ENCODE data around the gene ABT1. TPM values are rescaled to one million over a fixed set of nuclear protein-coding genes. Genes with fewer than 3 reads are reported as not detected.

ABT1 gene
- polyA plus RNA-seq, 1 donor (not counting 4 experiments of a cell fraction or from before 2014, with no cell fraction given): 16.8 TPM

DNA sequence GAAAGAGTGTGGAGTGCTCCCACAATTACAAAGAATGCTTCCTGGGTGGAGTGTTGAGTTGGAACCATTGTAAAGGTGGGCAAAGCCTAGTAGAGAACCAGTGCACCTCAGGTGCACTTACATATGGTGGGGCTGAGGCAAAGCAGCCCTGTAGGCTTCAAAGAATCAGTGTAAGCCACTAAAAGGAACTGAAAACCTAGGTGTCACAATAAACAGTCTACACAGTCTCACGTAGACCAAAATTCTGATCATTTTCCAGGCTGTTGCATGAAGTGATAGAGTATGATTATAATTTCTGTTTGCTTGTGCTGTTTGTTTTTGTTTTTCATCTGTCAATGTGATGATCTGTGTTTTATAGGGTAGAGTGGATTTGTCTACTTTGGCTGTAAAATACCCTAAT, 2.8 kb downstream of the ABT1 start:
- no peak overlapping the region for H3K27ac ChIP-seq (ENCODE audit: control insufficient read depth, insufficient read depth, low read length)
- no peaks in the 10 kb centered on the region for H3K9me1 ChIP-seq (ENCODE audit: control insufficient read depth, extremely low read depth, insufficient read depth, low read length)
- dilution Hi-C loops (cut with MboI; ENCODE audit: extremely low pct_ligation_motif_present, low sequenced_read_pairs): no loop called here
- TF ChIP-seq, protein P1, sequence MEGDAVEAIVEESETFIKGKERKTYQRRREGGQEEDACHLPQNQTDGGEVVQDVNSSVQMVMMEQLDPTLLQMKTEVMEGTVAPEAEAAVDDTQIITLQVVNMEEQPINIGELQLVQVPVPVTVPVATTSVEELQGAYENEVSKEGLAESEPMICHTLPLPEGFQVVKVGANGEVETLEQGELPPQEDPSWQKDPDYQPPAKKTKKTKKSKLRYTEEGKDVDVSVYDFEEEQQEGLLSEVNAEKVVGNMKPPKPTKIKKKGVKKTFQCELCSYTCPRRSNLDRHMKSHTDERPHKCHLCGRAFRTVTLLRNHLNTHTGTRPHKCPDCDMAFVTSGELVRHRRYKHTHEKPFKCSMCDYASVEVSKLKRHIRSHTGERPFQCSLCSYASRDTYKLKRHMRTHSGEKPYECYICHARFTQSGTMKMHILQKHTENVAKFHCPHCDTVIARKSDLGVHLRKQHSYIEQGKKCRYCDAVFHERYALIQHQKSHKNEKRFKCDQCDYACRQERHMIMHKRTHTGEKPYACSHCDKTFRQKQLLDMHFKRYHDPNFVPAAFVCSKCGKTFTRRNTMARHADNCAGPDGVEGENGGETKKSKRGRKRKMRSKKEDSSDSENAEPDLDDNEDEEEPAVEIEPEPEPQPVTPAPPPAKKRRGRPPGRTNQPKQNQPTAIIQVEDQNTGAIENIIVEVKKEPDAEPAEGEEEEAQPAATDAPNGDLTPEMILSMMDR (optimal IDR thresholded peaks at IDR 0.05 in 1 of 3, IDR thresholded peaks at IDR 0.05 in 1 of 3, conservative IDR thresholded peaks at IDR 0.05 in 1 of 3; ENCODE audit: extremely low read depth in 1 of 3, insufficient read depth in 2 of 3, low read length in 3 of 3): no peak
- no peak for TF ChIP-seq EZH2 (IDR thresholded peaks at IDR 0.05; ENCODE audit: low read length)
- no peaks in the 10 kb centered on the region for H4K20me1 ChIP-seq (ENCODE audit: control insufficient read depth, extremely low read depth, insufficient read depth, low read length)
- no peak overlapping the region for H3K4me3 ChIP-seq (ENCODE audit: control insufficient read depth in 2 of 3, extremely low read depth in 1 of 3, insufficient read depth in 2 of 3, low read depth in 1 of 3, low read length in 3 of 3)
- no peaks in the 10 kb centered on the region for H3K27me3 ChIP-seq (ENCODE audit: control insufficient read depth, extremely low read depth, insufficient read depth, low read length)
- peaks cover 20% of the 10 kb centered on the region for H3K79me2 ChIP-seq (ENCODE audit: control insufficient read depth, insufficient read depth, low read length)
- H3K36me3 ChIP-seq (ENCODE audit: control insufficient read depth in 2 of 2, extremely low read depth in 1 of 2, insufficient read depth in 2 of 2, low read length in 2 of 2): peaks cover 8 to 15% of the 10 kb centered on the region in 2 experiments
- FAIRE-seq (no peak), DNase-seq (ENCODE audit: low read depth, low spot score) (no peak)
- no peak overlapping the region for H3K9ac ChIP-seq (ENCODE audit: control insufficient read depth, extremely low read depth, insufficient read depth, low read length)
- H3K4me1 ChIP-seq (ENCODE audit: control insufficient read depth, extremely low read depth, insufficient read depth, low read length): peaks cover 18% of the 10 kb centered on the region
- H3K9me3 ChIP-seq (ENCODE audit: control insufficient read depth, low read depth, low read length): no peaks in the 10 kb centered on the region
- H2AFZ ChIP-seq (ENCODE audit: control insufficient read depth, low read length): no peak overlapping the region
- no peak overlapping the region for H3K4me2 ChIP-seq (ENCODE audit: control insufficient read depth, extremely low read depth, insufficient read depth, low read depth, low read length)

DNA sequence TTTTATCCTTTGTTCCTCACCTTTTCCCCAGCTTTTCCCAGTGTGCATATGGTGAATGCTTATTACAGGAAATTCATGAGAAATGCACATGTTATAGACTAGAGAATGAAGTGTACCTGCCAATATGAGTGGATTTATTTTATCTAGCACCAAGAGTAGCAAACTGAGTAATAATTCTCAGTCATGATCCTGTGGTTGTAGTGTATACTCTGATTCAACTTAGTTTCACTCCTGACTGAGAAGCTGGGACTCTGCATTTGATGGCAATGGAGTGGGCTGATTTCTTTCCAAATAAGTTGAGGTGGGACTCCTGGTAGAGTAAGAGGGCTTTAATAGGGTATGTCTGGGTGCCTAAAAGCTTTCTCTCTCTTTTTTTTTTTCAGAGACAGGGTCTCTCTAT, 4.0 kb downstream of the ABT1 start:
- H3K9me3 ChIP-seq (ENCODE audit: control insufficient read depth, low read depth, low read length): no peaks in the 10 kb centered on the region
- H3K4me3 ChIP-seq (ENCODE audit: control insufficient read depth in 2 of 3, extremely low read depth in 1 of 3, insufficient read depth in 2 of 3, low read depth in 1 of 3, low read length in 3 of 3): no peak overlapping the region
- no peak overlapping the region for H3K9ac ChIP-seq (ENCODE audit: control insufficient read depth, extremely low read depth, insufficient read depth, low read length)
- H4K20me1 ChIP-seq (ENCODE audit: control insufficient read depth, extremely low read depth, insufficient read depth, low read length): no peaks in the 10 kb centered on the region
- peaks cover 20% of the 10 kb centered on the region for H3K79me2 ChIP-seq (ENCODE audit: control insufficient read depth, insufficient read depth, low read length)
- TF ChIP-seq, protein P1 (optimal IDR thresholded peaks at IDR 0.05 in 1 of 3, IDR thresholded peaks at IDR 0.05 in 1 of 3, conservative IDR thresholded peaks at IDR 0.05 in 1 of 3; ENCODE audit: extremely low read depth in 1 of 3, insufficient read depth in 2 of 3, low read length in 3 of 3): no peak
- TF ChIP-seq EZH2 (IDR thresholded peaks at IDR 0.05; ENCODE audit: low read length): no peak
- DNase-seq (ENCODE audit: low read depth, low spot score) (no peak), FAIRE-seq (no peak)
- no peak overlapping the region for H3K4me2 ChIP-seq (ENCODE audit: control insufficient read depth, extremely low read depth, insufficient read depth, low read depth, low read length)
- no peak overlapping the region for H3K27ac ChIP-seq (ENCODE audit: control insufficient read depth, insufficient read depth, low read length)
- no peaks in the 10 kb centered on the region for H3K9me1 ChIP-seq (ENCODE audit: control insufficient read depth, extremely low read depth, insufficient read depth, low read length)
- peaks cover 12% of the 10 kb centered on the region for H3K4me1 ChIP-seq (ENCODE audit: control insufficient read depth, extremely low read depth, insufficient read depth, low read length)
- H2AFZ ChIP-seq (ENCODE audit: control insufficient read depth, low read length): no peak overlapping the region
- no peaks in the 10 kb centered on the region for H3K27me3 ChIP-seq (ENCODE audit: control insufficient read depth, extremely low read depth, insufficient read depth, low read length)
- dilution Hi-C loops (cut with MboI; ENCODE audit: extremely low pct_ligation_motif_present, low sequenced_read_pairs): no loop called here
- peaks cover 8 to 15% of the 10 kb centered on the region in 2 experiments for H3K36me3 ChIP-seq (ENCODE audit: control insufficient read depth in 2 of 2, extremely low read depth in 1 of 2, insufficient read depth in 2 of 2, low read length in 2 of 2)

All from keratinocyte (primary cell).